NCI-H2081 treated with DMSO at 0.1 percent for 48 hours (cell line): ENCODE data around the gene WFIKKN1.
A peak's percentile ranks its signal among the peaks of the same experiment; 100 is the strongest.

Experiments
- DNase-seq: peaks from one replicate; lab custom pipeline; 2025; lab: John Stamatoyannopoulos, UW

WFIKKN1 gene

GRCh38 chr16:624526-625070 is 6.2 kb upstream of the WFIKKN1 start:
- no peak for DNase-seq

- DNase-seq = no peak
Measured at GRCh38 chr16:625117-625976, 5.4 kb upstream of the WFIKKN1 start.

DNA sequence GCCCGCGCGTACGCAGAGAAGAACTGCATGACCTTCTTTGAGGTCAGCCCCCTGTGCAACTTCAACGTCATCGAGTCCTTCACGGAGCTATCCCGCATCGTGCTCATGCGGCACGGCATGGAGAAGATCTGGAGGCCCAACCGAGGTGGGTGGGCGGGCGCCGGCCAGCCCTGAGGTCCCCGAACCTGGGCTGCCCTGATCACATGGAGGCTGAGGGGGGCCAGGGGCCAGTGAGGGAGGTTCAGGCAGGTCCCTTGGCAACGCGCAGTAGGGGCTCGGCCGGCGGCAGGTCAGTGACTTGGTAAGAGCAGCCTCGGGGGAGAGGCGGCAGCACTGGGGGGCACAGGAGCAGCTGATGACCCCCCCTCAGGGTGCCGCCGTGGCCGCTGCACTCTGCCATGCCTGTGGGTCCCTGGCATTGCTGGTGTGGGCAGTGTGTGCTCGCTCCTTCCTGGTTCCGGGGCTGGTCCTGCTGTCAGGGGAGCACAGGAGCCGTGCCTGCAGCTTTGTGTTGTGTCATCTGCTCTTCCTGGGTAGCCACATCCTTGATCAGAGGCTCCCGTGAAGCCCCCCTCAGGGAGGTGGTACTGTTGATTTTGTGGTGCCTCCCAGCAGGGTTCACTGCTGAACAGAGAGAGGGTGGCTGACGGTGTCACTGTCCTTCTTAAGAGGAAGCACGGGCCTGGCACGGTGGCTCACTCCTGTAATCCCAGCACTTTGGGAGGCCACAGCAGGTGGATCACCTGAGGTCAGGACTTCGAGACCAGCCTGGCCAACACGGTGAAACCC is 4.6 kb upstream of the WFIKKN1 start:
- DNase-seq = no peak

DNA sequence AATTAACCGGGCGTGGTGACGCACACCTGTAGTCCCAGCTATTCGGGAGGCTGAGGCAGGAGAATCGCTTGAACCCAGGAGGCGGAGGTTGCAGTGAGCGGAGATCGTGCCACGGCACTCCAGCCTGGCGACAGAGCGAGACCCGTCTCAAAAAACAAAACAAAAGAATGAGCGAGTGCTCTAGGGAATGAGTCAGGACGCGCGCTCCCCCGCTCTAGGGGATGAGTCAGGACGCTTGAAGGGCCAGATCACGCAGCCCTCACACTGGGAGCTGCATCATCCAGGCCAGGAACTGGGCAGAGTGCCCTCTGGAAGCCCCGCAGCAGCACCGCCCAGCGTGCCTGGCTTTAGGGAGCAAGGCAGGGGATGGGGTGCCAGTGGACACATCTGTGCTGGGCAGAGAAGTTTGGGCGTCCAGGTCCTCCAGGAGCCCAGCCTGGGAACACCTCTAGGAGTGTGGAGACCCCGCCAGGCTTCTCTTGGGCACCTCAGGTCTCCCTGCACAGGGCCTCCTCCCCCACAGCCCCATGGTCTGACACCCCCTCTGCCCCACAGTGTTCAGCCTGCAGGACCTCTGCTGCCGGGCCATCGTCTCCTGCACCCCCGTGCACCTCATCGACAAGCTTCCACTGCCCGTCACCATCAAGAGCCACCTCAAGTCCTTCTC is 3.9 kb upstream of the WFIKKN1 start:
- no peak for DNase-seq

DNA sequence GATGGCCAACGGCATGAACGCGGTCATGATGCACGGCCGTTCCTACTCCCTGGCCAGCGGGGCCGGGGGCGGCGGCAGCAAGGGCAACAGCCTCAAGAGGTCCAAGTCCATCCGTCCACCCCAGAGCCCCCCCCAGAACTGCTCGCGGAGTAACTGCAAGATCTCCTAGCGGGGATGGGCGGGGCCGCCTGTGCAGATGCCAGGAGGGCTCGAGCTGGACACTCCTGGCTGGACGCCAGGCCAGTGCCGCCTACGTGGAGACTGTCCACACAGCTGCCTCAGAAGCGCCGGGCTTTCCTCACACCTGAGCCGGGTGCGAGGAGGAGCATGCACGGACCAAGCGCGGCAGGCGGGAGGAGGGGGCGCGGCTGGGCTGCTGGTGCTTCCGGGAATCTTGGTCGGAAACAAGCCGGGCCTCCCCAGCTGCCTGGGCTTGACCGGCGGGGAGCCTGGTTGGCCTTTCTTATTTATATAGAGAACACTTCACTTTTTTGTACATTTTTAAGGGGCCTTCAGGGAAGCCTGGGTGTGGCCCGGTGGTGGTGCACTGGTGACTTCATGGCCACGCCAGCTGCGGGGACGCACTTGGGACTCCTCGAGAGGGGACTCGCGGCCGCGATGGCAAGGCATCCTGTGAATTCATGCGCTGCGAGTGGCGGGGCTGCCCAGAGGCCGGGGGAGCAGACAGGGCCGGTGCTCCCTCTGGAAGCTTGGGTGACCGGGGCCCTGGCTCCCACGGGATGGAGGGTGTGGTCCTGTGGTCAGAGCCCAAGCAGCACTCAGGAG is 3.1 kb upstream of the WFIKKN1 start:
- no peak for DNase-seq

DNA sequence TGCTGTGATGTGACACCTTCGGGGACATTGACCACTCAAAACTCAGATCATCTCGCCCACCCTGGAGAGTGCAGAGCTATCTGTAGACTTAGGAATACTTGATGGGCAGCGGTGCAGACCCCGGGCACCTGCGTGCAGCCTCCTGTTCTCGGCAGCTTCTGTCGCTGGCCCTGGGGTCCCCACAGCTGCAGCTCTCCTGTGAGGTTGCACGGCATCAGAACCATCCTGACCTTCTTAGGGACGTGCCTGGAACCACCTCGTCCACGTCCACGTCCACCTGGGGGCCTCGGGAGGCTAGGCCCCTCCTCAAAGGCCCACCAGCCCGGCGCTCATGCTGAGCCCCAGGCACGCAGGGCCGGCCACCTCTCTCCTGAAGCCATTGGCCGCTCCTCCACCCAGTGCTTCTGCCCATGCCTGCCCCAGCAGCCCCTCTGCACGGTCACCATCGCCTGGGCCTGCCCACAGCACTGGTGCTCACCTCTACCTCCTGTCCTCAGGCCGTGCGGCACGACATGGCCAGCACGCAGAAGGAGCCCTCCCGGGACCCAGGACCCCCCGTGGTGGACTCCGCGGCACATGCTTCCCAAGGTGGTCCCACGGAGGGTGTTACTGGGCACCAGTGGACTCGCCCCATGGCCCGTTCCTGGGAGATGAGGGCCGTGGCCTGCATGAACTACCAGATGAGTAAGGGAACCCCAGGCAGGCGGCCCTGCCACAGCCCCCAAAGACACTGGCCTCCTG is 2.3 kb upstream of the WFIKKN1 start:
- DNase-seq = no peak

DNA sequence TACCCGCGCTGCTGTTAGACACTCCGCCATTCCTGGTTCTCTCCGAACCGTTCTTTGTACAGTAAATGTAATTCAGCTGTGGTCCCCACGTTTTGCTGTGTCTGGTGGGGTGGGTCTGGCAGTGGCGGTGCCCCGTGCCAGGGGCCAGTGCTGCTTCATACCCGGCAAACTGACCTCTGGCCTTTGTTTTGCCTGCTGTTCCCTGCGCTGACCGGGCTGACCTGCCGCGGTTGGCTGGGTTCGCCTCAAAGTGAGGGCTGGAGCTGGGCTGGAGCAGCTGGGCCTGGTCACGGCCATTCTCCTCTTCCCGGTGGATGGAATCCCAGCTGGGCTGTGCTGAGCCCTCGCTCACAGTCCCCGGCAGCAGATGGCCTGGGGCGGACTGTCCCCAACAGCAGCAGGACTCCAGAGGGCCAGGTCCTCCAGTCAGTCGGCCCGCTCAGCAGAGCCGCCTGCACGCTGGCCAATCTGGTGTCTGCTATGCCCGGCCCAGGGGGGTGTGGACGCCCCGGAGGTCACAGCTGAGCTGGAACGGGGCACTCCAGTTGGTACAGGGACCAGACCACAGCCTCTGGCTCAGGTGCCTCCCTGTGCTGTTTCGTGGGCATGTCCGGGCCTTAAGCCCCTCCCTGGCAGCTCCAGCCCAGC is 1.5 kb upstream of the WFIKKN1 start:
- DNase-seq = no peak

GRCh38 chr16:629833-630248 is 944 bp upstream of the WFIKKN1 start:
- no peak for DNase-seq

DNA sequence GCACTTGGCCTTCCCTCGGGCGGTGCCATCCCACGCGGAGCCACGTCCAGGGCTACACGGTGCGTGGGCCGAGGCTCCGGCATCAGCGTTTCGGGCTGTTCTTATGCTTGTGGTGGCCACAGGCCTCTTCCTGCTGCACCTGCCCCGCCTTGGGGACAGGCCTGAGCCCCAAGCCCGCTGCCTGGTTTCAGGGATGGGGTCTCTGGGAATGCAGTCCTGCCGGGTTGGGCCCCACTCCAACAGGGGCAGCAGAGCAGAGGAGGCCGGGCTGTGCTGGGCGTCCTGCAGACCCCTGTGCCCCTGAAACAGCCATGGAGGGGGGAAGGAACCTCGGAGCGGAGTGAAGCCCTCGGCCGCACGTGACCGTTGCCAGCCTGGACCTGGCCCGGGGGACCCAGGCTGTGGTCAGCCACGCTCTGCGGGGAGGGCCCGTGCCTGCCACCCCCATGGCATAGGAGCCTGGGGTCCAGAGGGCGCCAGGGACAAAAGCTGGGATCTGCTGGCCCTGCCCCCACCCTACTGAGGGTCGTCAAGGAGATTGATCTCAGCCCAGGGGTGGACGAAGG is 453 bp upstream of the WFIKKN1 start:
- no peak for DNase-seq

GRCh38 chr16:631808-632358 is 1.1 kb downstream of the WFIKKN1 start:
- no peak for DNase-seq

GRCh38 chr16:632486-633335 is 1.9 kb downstream of the WFIKKN1 start:
- no peak for DNase-seq

DNA sequence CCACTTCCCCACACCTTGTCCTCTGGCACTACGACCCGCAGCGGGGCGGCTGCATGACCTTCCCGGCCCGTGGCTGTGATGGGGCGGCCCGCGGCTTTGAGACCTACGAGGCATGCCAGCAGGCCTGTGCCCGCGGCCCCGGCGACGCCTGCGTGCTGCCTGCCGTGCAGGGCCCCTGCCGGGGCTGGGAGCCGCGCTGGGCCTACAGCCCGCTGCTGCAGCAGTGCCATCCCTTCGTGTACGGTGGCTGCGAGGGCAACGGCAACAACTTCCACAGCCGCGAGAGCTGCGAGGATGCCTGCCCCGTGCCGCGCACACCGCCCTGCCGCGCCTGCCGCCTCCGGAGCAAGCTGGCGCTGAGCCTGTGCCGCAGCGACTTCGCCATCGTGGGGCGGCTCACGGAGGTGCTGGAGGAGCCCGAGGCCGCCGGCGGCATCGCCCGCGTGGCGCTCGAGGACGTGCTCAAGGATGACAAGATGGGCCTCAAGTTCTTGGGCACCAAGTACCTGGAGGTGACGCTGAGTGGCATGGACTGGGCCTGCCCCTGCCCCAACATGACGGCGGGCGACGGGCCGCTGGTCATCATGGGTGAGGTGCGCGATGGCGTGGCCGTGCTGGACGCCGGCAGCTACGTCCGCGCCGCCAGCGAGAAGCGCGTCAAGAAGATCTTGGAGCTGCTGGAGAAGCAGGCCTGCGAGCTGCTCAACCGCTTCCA is 2.7 kb downstream of the WFIKKN1 start:
- DNase-seq = no peak

DNA sequence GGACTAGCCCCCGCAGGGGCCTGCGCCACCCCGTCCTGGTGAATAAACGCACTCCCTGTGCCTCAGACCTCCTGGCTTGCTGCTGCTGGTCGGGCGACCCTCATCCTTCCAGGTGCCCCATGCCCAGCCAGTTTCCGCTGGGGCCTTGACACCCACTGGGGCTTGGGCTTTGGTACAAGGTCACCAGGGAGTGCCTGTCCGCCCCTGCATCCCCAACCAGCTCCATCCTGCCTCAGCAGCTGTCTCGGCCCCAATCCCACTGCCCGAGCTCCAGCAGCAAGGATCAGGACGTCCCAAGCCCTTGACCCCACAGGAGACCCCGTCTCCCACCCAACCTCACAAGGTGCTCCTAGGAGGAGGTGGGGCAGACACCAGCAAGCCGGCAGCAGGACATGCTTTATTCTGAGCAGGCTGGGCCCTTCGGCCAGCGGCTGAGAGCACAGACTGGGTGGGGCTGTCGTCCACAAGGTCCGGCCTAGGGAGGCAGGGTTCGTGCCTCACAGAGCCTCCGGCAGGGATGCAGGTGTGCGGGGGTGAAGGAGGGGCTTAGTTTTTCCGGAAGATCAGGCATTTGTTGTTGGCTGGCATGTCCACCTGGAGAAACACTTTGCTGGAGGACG is 3.4 kb downstream of the WFIKKN1 start:
- no peak for DNase-seq

DNA sequence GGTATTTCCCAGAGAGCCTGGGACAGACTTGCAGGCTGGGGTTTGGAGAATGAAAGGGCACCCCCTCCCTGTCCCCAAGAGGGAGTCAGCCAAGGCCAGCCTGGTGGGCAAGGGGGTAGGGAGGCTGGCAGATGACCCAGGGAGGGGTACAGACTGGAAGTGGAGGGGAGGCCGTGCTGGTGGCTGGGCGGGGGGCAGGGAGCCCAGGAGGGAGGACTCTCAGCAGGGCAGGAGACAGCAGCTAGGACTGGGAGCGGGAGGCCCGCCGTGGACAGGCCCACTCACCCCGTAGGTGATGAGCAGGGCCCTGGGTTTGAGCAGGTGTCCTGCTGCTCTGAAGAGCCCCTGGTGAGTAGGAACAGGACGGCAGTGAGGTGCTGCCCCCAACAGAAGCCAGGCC is 4.2 kb downstream of the WFIKKN1 start:
- no peak for DNase-seq

DNA sequence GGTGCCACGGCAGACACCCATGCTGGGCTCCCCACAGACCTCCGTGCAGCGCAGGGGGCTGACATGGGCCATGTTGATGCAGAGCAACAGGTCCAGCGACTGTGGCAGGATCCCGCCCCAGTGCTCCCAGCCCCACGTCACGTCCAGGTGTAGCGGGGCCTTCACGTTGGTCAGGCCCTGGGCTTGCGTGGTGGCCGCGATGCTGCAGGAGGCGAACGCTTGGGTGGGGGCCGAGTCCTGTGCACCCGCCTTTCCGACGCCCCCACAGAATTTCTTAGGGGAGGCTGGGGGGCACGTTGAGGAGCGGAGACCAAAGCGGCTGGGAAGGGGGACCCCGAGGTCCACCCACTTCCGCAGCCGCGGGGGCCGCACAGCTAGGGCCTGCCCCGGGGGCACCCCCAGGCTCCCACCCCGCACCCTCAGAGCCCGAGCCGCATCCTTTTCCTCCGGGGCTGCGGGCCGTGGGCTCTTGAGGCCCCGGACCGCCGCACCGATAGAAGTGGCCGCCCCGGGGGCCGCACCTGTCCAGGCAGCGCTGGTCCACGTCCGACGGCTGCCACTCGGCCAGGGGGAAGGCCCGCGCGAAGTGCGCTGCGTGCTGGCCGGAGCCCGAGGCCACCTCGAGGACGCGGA is 4.9 kb downstream of the WFIKKN1 start:
- DNase-seq = no peak

- peak; percentile 70 for DNase-seq
Measured at GRCh38 chr16:636206-637080, 5.7 kb downstream of the WFIKKN1 start, which contains the start of gene METTL26. Gene METTL26, minus strand, starts transcription at chr16:636305. Its CDS starts 15 bp downstream, at chr16:636290.
